B cell (primary cell): ENCODE data around the gene CPA5. TPM values are rescaled to one million over a fixed set of nuclear protein-coding genes. Genes with fewer than 3 reads are reported as not detected.

Experiments used
- ATAC-seq: fragments of 200-7000 bp; cut with Tn5 transposase; one replicate; pipeline ENCODE4 v1.10.0; 2021; ENCODE audit warnings: low read depth, mild to moderate bottlenecking, moderate number of reproducible peaks, moderate library complexity
- CTCF ChIA-PET: fragments of 350-600 bp; sonication (Branson Sonifier 250); formaldehyde crosslinking; loops from one replicate; lab custom pipeline; 2021; ENCODE audit warnings: antibody characterized with exemption, inconsistent platforms; lab: Charles Lee
- POLR2A ChIA-PET: fragments of 350-600 bp; sonication (Branson Sonifier 250); formaldehyde crosslinking; loops from one replicate; lab custom pipeline; 2021; ENCODE audit warnings: antibody characterized with exemption; lab: Charles Lee
- DNase-seq: peaks from one replicate; pipeline ENCODE4 v3.0.0; 2013
- H2AFZ ChIP-seq: 2 replicates; pipeline ENCODE4 v1.6.1; 2012; ENCODE audit warnings: mild to moderate bottlenecking, low read depth, low read length; ENCODE audit not compliant: insufficient read depth, poor library complexity, severe bottlenecking
- H3K27ac ChIP-seq, 2 donors: 1 replicate in 1 of 2; 2 replicates in 1 of 2; pipeline ENCODE4 v1.5.1; 2012 to 2013; ENCODE audit warnings: low read length in 2 of 2, mild to moderate bottlenecking in 2 of 2, moderate library complexity in 1 of 2
- H3K27me3 ChIP-seq, 4 experiments: fragments of 200-600 bp in 1 of 4; sonication (generic) in 1 of 4; replicated peaks in 1 of 4; 1 replicate in 2 of 4; 2 replicates in 2 of 4; pipeline versions ENCODE4 v1.6.1 to v1.7.0; 2013 to 2016; ENCODE audit warnings: low read length in 3 of 4, mild to moderate bottlenecking in 2 of 4, mixed read lengths in 1 of 4, moderate library complexity in 1 of 4; ENCODE audit not compliant: insufficient read depth in 4 of 4, control insufficient read depth in 3 of 4; ENCODE audit errors: control extremely low read depth in 1 of 4
- H3K36me3 ChIP-seq, 2 experiments: replicated peaks in 1 of 2; 1 replicate in 1 of 2; 2 replicates in 1 of 2; pipeline versions ENCODE4 v1.6.1 to v1.7.1; 2013; ENCODE audit warnings: low read length in 1 of 2; ENCODE audit not compliant: insufficient read depth in 2 of 2, control insufficient read depth in 1 of 2; ENCODE audit errors: control extremely low read depth in 1 of 2, extremely low read depth in 1 of 2
- H3K4me1 ChIP-seq, 2 donors: fragments of 200-600 bp in 1 of 2; sonication (generic) in 1 of 2; 1 replicate in 1 of 2; 2 replicates in 1 of 2; pipeline versions ENCODE4 v1.5.1 to v1.6.1; 2013 to 2017; ENCODE audit warnings: low read length in 2 of 2; ENCODE audit not compliant: control insufficient read depth in 2 of 2, insufficient read depth in 2 of 2
- H3K4me2 ChIP-seq: replicated peaks from 2 replicates; pipeline ENCODE3; 2012; ENCODE audit warnings: mild to moderate bottlenecking, low read depth, low read length; ENCODE audit not compliant: poor library complexity, severe bottlenecking
- H3K4me3 ChIP-seq, 5 experiments: fragments of 200-600 bp in 1 of 5; sonication (generic) in 1 of 5; 1 replicate in 3 of 5; 2 replicates in 2 of 5; pipeline versions ENCODE4 v1.5.1 to v1.7.0; 2011 to 2016; ENCODE audit warnings: low read length in 4 of 5, mild to moderate bottlenecking in 4 of 5, low read depth in 2 of 5, control low read depth in 1 of 5, moderate library complexity in 1 of 5; ENCODE audit not compliant: insufficient read depth in 1 of 5; ENCODE audit errors: control extremely low read depth in 1 of 5, extremely low read depth in 1 of 5
- H3K79me2 ChIP-seq: fragments of 200-600 bp; sonication (generic); one replicate; pipeline ENCODE4 v1.6.0; 2016; ENCODE audit warnings: low read length; ENCODE audit not compliant: control insufficient read depth, insufficient read depth
- H3K9ac ChIP-seq: fragments of 200-600 bp; sonication (generic); 2 replicates; pipeline ENCODE4 v1.6.1; 2017; ENCODE audit warnings: mild to moderate bottlenecking, low read length, moderate library complexity
- H3K9me3 ChIP-seq, 3 donors: one replicate each; pipeline versions ENCODE4 v1.6.1 to v1.7.1; 2013; ENCODE audit warnings: low read length in 2 of 3; ENCODE audit not compliant: control insufficient read depth in 2 of 3, insufficient read depth in 1 of 3; ENCODE audit errors: control extremely low read depth in 1 of 3
- H4K20me1 ChIP-seq: 2 replicates; pipeline ENCODE4 v1.6.0; 2012; ENCODE audit warnings: mild to moderate bottlenecking, low read length; ENCODE audit not compliant: insufficient read depth, control insufficient read depth, poor library complexity, severe bottlenecking
- H3K27ac Mint-ChIP-seq: one replicate; pipeline ENCODE4 v1.8.0; 2021; ENCODE audit warnings: mixed read lengths
- H3K27me3 Mint-ChIP-seq: one replicate; pipeline ENCODE4 v1.8.0; 2021; ENCODE audit warnings: mixed read lengths
- H3K4me1 Mint-ChIP-seq: one replicate; pipeline ENCODE4 v1.8.0; 2021; ENCODE audit warnings: mixed read lengths
- H3K4me3 Mint-ChIP-seq: one replicate; pipeline ENCODE4 v1.8.0; 2021; ENCODE audit warnings: mixed read lengths
- H3K9me3 Mint-ChIP-seq: one replicate; pipeline ENCODE4 v1.8.0; 2022; ENCODE audit warnings: mixed read lengths; ENCODE audit not compliant: insufficient read depth
- CTCF ChIP-seq: fragments of 200-600 bp; IDR thresholded peaks from one replicate; pipeline ENCODE4 v1.8.0; 2022; ENCODE audit warnings: antibody characterized with exemption, mild to moderate bottlenecking
- EZH2 ChIP-seq: IDR thresholded peaks from 2 replicates; pipeline ENCODE4 v1.6.1; 2012; ENCODE audit warnings: borderline replicate concordance, low read depth, mild to moderate bottlenecking, moderate library complexity, low read length; ENCODE audit not compliant: insufficient read depth, poor library complexity, severe bottlenecking
- WGBS: methylation state at CpG from one replicate; pipeline ENCODE4 v1.1.5; 2013; ENCODE audit warnings: missing lambda C conversion rate; ENCODE audit not compliant: insufficient coverage; 5-methylcytosine and 5-hydroxymethylcytosine counted together
- intact Hi-C: fragments of 100-400 bp; cut with micrococcal nuclease; formaldehyde crosslinking; loops from one replicate; pipeline ENCODE4 v1.10.0; 2022
- polyA plus RNA-seq: library from polyadenylated mRNA; depleted of rRNA; stranded (reverse); fragments of >200 nt; gene quantifications from 2 replicates; pipeline ENCODE4 v1.2.3, GENCODE V29; 2012
- total RNA-seq, 2 donors: library from RNA; stranded (reverse); fragments of 120-200 nt in 1 of 2; gene quantifications; 1 replicate in 1 of 2; 2 replicates in 1 of 2; pipeline versions ENCODE4 v1.2.3 to v1.2.4, GENCODE V29; 2013 to 2022

Gene CPA5
- total and polyA plus RNA-seq, 2 donors (not counting 1 experiment from before 2014, with no cell fraction given): not detected

- Histone ChIP-seq H3K79me2 (no peaks in the 10 kb centered on the region), H3K4me3 (no peak overlapping the region), H3K9ac (no peak overlapping the region), H3K9me3 (peaks cover 0 to 5% (median 0%) of the 10 kb centered on the region in 3 donors), H3K4me1 (no peaks in the 10 kb centered on the region), H3K36me3 (no peaks in the 10 kb centered on the region), H4K20me1 (no peaks in the 10 kb centered on the region), H3K4me2 (no peak overlapping the region), H3K27ac (no peak overlapping the region), H3K27me3 (peaks cover 0 to 2% (median 0%) of the 10 kb centered on the region in 4 experiments), H2AFZ (no peak overlapping the region)
- intact Hi-C loops: no loop called here
- no peaks in the 10 kb centered on the region for H3K4me1 Mint-ChIP-seq
- peaks cover 9% of the 10 kb centered on the region for H3K27me3 Mint-ChIP-seq
- no peak overlapping the region for H3K27ac Mint-ChIP-seq
- H3K4me3 Mint-ChIP-seq: no peak overlapping the region
- POLR2A ChIA-PET: no interaction called here
- TF ChIP-seq CTCF (no peak), EZH2 (no peak)
- CTCF ChIA-PET: no interaction called here
- no peaks in the 10 kb centered on the region for H3K9me3 Mint-ChIP-seq
- WGBS: no CpG with 5 or more reads among the region's 4 CpGs
- DNase-seq (no peak), ATAC-seq (no peak)
Observed at GRCh38 chr7:130341882-130342281, 2.7 kb upstream of the CPA5 start.

GRCh38 chr7:130342701-130343380 lies 1.8 kb upstream of the CPA5 start:
- no peak overlapping the region for H3K4me3 ChIP-seq
- H4K20me1 ChIP-seq: no peaks in the 10 kb centered on the region
- H3K27me3 ChIP-seq: peaks cover 0 to 2% (median 0%) of the 10 kb centered on the region in 4 experiments
- no peak overlapping the region for H2AFZ ChIP-seq
- no peak for ATAC-seq
- H3K4me2 ChIP-seq: no peak overlapping the region
- H3K9me3 Mint-ChIP-seq: no peaks in the 10 kb centered on the region
- no peak overlapping the region for H3K9ac ChIP-seq
- H3K27me3 Mint-ChIP-seq: peaks cover 9% of the 10 kb centered on the region
- no peak for DNase-seq
- H3K27ac ChIP-seq: no peak overlapping the region
- intact Hi-C loops: no loop called here
- no peak overlapping the region for H3K27ac Mint-ChIP-seq
- no peaks in the 10 kb centered on the region for H3K79me2 ChIP-seq
- no peaks in the 10 kb centered on the region for H3K4me1 ChIP-seq
- no peaks in the 10 kb centered on the region for H3K36me3 ChIP-seq
- WGBS: 80% methylated on average over 1 of the region's 3 CpGs
- CTCF ChIA-PET: no interaction called here
- no peaks in the 10 kb centered on the region for H3K4me1 Mint-ChIP-seq
- no peak overlapping the region for H3K4me3 Mint-ChIP-seq
- POLR2A ChIA-PET: no interaction called here
- peaks cover 0 to 5% (median 0%) of the 10 kb centered on the region in 3 donors for H3K9me3 ChIP-seq
- TF ChIP-seq EZH2 (no peak), CTCF (peak; percentile 24)
